Stimulated activated CD4-positive, alpha-beta T cell treated with anti-CD3 and anti-CD28 coated beads, Interleukin-1b, Interleukin-23, amount 100 ng/mL, for 24 hours (primary cell): ENCODE measurements around the gene ELF1.

Experiments
- DNase-seq, 4 experiments: peaks; one replicate each; pipeline ENCODE4 v3.0.0-alpha.2; 2020; ENCODE audit warnings: low read depth in 4 of 4, low spot score in 1 of 4

ELF1 gene

GRCh38 chr13:41019011-41019487 lies at the start of gene ELF1:
Gene ELF1, minus strand, starts transcription at chr13:41019316. Its CDS starts 37,262 bp downstream, at chr13:40982054.
- peak in 3 of 4 experiments; percentile 12 to 32 (median 20) for DNase-seq

DNA sequence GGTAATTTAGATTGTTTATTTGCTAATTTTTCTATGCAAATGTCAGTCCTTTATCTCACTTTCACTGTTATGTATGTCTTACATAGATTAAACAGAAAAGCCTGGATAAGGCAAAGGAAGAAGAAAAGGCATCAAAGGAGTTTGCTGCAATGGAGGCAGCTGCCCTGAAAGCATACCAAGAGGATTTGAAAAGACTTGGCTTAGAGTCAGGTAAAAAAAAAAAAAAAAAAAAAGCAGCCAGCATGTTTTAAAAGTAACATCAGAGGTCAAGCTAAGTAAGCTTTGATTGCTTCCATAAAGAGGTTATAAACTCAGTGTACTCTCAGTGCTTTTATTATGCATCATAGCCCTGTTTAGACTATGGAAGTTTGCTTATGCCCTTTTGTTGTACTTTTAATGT lies 46.0 kb upstream of the ELF1 start:
- DNase-seq: no peak

DNA sequence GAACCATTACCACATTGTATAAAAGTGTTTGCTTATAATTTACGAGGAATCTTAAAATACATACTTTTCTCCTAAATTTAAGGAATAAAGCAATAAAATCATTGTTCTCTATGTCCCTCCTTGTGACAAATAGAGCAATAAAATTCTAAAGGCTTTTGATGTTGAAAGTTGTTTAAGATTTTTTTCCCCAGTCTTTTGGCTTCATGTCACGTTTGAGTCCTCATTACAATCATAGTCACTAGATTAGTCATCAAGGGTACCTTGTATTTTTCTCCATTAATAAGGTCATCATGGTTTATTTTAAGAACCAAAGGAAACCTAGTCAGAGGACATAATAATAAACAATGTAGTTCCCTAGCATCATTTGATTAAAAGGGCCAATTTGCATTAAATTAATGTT lies 45.4 kb upstream of the ELF1 start:
- DNase-seq: no peak

DNA sequence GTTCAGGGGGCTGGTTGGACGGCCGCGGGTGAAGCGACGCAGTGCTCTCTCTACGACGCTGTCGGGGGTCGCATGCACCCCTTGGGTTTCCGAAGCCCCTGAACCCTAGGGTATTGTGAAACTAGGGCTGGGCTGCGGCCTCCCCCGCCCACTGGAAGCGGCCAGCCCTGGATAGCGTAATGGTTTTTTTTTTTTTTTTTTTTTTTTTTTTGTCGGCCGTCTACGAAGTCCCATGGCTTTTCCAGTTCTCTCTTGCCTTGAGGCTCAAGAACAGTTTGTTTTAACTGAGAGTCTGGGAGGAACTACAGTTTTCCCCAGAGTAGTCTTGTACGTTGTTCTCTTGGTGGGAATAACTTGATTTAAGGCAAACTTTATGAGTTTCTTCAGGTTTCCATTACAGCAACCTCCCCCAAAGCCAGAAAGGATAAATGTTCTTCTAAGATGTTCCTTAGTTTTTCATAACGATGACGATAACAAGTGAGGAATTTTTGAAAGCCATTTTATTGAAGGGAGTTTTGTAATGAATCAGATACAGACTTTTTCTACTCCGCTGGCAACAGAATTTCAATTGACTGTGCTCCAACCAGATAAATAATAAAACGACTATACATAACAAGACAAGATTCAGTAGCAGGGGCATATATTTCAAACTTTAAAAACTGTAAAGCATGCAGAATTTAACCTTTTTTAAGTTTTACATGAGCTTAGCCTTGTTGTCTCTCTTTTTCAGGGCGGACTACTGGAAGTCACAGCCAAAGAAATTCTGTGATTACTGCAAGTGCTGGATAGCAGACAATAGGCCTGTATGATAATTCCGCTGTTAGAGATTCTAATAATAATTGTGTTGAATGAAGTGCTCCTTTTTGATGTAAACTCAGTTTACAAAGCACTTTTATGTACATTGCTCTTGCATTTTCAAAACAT lies 43.1 kb upstream of the ELF1 start:
- no peak for DNase-seq

DNA sequence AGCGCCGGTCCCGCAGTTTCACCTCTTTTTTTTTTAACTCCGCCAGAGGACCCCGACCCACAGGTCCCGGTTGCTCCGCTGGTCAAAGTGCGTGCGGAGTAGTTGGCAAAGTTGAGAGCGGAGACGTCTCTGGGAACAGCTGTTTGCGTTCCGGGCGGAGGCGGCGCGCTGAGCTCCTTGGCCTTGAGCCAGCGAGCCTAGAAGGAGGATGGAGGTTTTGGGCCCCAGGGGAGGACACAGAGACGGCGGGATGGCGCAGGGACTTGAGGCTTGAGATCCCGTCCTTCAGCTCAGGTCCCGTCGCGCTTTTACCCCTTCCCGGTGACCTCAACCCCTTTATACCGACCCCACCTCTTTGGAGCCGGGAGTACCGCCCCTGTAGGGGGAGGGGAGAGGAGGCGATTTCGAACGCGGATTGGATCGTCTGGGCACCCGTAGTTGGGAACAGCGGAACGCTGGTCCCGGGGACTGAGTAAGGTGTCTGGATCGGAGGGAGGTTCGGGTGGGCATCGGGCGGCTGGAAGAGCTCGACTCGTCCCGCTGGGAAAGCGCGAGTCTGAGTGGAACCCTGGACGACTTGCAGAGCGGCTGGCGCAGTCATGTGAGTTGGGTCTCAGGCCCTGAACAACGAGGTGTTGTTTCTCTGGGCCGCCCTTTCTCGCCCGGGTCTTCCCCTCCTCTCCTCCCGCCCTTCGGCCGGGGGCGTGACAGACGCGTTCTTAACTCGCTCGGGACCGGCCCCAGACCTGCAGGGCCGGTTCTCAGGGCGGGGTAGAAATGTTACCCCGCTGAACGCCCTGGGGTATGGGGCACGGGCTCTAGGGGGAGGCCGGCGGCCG lies 42.2 kb upstream of the ELF1 start, which contains the start of gene WBP4:
Gene WBP4 (plus strand): TSS at position 435 of the 839 bp plus-strand sequence. CDS start 165 bp downstream, at position 600.
- peak; percentile 76 to 87 (median 80) for DNase-seq

DNA sequence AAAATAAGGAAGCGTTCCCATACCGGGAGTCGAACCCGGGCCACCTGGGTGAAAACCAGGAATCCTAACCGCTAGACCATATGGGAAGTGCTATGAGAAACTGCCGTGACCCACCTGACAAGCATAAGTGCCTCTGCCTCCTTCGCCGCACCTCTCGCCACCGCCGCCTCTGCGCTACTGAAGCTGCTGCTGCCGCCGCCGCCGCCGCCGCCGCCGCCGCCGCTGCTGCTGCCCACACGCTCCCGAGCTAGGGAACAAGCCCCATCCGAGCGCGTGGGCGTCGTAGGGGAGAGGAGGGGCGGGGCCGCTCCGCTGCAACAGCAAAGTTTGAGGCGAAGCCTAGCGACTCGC lies 41.6 kb upstream of the ELF1 start:
- peak; percentile 72 to 80 (median 76) for DNase-seq

- DNase-seq: peak; percentile 42 to 80 (median 57)
Observed at GRCh38 chr13:41060082-41060723, 41.1 kb upstream of the ELF1 start.

- DNase-seq: no peak
Observed at GRCh38 chr13:41059456-41060081, 40.5 kb upstream of the ELF1 start.

- no peak for DNase-seq
Observed at GRCh38 chr13:41058295-41059070, 39.4 kb upstream of the ELF1 start.

DNA sequence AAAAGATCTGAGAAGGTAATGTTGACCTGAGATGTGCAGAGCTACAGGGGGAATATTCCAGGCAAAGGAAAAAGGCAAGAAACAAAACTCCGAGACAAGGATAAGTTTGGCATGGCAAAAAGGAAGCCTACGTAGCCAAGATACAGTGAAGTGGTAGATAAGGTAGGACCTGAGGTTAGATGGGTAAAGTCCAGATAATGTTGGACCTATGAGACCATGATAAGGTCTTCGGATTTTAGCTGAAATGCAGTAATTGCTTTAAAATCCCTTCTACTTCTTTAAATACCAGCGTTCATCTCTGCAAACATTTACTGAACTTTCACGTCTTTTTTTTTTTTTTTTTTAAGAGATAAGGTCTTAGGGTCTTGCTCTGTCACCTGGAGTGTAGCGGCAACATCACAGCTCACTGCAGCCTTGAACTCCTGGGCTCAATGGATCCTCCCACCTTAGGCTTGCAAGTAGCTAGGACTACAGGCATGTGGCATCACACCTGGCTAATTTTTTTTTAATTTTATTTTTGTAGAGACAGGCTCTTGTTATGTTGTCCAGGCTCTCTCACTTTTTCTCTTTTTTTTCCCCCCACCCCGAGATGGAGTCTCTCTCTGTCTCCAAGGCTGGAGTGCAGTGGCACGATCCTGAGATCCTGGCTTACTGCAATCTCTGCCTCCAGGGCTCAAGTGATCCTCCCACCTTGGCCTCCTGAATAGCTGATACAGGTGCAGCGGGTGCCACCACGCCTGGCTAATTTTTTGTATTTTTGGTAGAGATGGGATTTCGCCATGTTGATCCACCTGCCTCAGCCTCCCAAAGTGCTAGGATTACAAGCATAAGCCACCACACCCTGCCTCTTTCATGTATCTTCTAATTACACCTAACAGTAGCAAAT lies 38.0 kb upstream of the ELF1 start:
- no peak for DNase-seq

DNA sequence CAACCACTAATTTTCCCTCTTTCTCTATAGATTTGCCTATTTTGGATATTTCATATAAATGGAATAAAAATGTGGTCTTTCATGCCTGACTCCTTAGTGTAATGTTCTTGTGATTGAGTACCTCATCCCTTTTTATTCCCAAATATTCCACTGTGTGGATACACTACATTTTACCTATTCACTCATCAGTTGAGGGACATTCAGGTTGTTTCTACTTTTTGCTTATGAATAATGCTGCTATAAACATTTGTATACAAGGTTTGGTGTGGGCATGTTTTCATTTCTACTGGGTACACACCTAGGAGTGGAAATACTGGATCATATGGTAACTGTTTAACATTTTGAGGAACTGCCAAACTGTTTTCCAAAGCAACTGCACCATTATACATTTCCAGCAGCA lies 37.1 kb upstream of the ELF1 start:
- no peak for DNase-seq

DNA sequence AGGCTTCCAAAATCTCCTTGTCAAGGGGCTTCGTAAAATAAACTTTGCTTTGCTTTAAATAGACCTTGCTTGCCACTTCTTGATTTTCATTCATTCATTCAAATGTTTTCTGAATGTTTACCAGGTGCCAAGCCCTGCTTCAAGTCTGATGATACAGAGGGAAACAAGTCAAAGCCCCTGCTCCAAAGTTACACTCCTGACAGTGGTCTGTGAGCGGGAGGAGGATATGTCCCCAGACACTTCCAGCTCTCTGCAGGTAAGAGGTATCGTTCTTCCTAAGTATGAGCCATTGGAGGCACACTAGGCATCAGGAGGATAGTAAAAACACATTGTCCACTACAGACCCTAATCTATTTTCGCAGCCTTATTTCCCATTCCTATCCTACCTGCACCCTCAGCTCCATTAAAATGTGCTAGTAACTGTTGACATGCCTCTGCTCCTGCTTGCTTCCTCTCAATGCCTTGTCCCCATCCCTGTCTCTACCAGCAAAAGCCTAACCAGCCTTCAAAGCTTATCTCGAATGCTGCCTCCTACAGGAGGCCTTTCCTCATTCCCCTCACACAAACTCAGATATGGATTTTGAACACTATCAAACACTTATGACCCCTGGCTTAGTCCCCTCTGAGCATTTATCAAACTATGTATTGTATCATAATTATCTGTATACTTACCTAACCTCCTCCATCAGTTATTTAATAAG lies 36.0 kb upstream of the ELF1 start:
- DNase-seq: no peak

GRCh38 chr13:41054212-41054877 lies 35.2 kb upstream of the ELF1 start:
- DNase-seq: peak in 1 of 4 experiments; percentile 6

DNA sequence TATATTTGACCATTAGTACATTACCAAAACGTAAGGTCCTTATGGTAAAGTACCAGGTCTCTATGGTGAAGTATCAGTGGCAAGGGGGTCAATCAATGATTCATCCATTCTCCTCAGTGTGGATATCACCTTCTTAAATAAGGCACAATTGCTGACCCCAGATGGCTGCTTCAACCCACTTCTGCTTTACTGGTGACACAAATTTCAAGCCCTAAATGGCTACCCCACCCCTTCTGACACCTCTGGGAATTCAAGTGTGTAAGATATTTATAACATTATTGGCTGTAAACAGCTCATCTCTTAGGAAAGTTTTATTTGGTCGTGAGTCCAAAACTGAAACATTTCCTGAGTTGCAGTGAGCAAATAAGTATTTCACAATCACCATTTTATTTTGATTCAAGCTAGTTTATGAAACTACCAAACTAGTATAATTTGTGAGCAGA lies 34.3 kb upstream of the ELF1 start:
- DNase-seq: no peak

- DNase-seq: no peak
Observed at GRCh38 chr13:41052441-41052840, 33.3 kb upstream of the ELF1 start.

DNA sequence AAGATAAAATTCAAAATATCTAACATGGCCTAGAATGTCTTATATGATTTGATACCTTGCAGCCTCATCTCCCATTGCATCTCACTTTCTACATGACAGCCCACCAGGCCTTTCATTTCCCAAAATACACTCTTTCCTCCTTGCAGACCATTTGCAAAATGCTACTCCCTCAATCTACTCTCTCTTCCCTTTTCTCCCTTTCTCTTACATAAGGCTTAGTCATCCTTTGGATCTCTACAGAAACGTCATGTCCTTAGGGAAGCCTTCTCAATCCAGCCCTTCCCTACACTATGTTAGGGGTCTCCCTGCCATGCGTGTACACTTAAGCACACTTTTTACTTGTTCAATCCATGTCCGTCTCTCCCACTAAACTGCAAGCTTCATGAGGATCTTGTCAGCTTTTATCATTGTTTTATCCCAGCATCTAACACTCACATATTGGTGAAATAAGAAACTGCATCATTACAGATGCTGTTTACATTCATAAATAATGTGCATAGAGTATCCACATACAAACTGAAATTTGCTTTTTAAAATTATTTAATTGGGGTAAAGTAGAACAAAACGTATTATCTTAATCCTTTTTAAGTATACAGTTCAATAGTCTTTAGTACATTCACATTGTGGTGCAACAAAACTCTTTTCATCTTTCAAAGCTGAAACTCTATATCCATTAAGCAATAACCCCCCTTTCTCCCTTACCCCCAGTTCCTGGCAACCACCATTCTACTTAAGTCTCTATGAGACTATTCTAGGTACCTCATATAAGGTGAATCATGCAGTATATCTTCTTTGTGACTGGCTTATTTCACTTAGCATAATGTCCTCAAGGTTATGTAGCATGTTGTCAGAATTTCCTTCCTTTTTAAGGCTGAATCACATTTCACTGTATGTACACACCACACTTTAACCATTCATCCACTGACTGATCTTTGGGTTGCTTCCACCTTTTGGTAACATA lies 30.6 kb upstream of the ELF1 start:
- no peak for DNase-seq

DNA sequence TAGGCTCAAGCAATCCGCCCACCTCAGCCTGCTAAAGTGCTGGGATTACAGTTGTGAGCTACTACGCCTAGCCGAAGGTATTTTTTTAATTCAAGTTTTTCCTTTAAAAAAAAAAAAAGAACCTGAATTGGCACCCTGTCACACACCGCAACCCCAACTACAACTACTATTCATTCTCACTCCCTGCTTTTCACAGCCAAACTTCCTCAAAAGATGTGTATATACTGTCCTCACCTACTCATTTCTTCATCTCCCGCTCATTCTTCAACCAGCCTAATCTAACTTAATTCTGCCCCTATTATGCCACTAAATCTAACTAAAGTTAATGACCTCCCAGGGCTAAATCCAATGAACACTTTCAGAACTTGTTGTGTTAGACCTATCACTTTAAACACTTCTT lies 29.5 kb upstream of the ELF1 start:
- no peak for DNase-seq
